Panc1 (cell line): ENCODE measurements around the gene EPHA6. TPM values are rescaled to one million over a fixed set of nuclear protein-coding genes. Genes with fewer than 3 reads are reported as not detected.

Source experiments
- ATAC-seq: fragments of 200-7000 bp; cut with Tn5 transposase; 2 replicates; pipeline ENCODE4 v1.9.1; 2020; ENCODE audit warnings: mild to moderate bottlenecking, moderate library complexity
- BruUV-seq: library from RNA; stranded (reverse); fragments of 400-500 nt; replicated peaks from 2 replicates; lab custom pipeline; 2021; lab: Mats Ljungman, UMichigan
- CTCF ChIA-PET: fragments of 300-600 bp; sonication (Branson Sonifier 250); formaldehyde crosslinking; loops from one replicate; lab custom pipeline; 2022; ENCODE audit warnings: antibody characterized with exemption; lab: Charles Lee
- POLR2A ChIA-PET: fragments of 300-600 bp; sonication (Branson Sonifier 250); formaldehyde crosslinking; loops from one replicate; lab custom pipeline; 2022; ENCODE audit warnings: antibody characterized with exemption; lab: Charles Lee
- DNase-seq: peaks from one replicate; pipeline ENCODE4 v3.0.0-alpha.2; 2010; ENCODE audit warnings: low read depth, low spot score
- H3K27ac ChIP-seq: 2 replicates; pipeline ENCODE4 v1.5.1; 2011; ENCODE audit warnings: mild to moderate bottlenecking, low read length, inconsistent platforms
- H3K27me3 ChIP-seq: fragments of 200-500 bp; sonication (Bioruptor generic); 2 replicates; pipeline ENCODE4 v1.6.0; 2014; ENCODE audit warnings: low read length, inconsistent platforms; ENCODE audit not compliant: control insufficient read depth, insufficient read depth
- H3K36me3 ChIP-seq: fragments of 200-500 bp; sonication (Bioruptor generic); 2 replicates; pipeline ENCODE4 v1.5.1; 2014; ENCODE audit warnings: inconsistent platforms, mild to moderate bottlenecking, low read length, moderate library complexity; ENCODE audit not compliant: control insufficient read depth, insufficient read depth
- H3K4me1 ChIP-seq: 2 replicates; pipeline ENCODE4 v1.5.1; 2011; ENCODE audit warnings: inconsistent platforms, mild to moderate bottlenecking, low read length, moderate library complexity; ENCODE audit not compliant: control insufficient read depth, insufficient read depth
- H3K4me3 ChIP-seq, 2 experiments: 2 replicates each; pipeline ENCODE4 v1.5.1; 2011 to 2012; ENCODE audit warnings: low read depth in 2 of 2, low read length in 2 of 2, mild to moderate bottlenecking in 2 of 2, inconsistent platforms in 1 of 2, moderate library complexity in 1 of 2
- H3K9me3 ChIP-seq: fragments of 200-500 bp; sonication (Bioruptor generic); 2 replicates; pipeline ENCODE4 v1.5.1; 2014; ENCODE audit warnings: low read depth, mild to moderate bottlenecking, inconsistent platforms, low read length, moderate library complexity; ENCODE audit not compliant: control insufficient read depth, insufficient read depth
- CTCF ChIP-seq: fragments of 450-650 bp; IDR thresholded peaks from 2 replicates; pipeline ENCODE4 v1.5.1; 2017; ENCODE audit warnings: mild to moderate bottlenecking
- POLR2AphosphoS5 ChIP-seq: IDR thresholded peaks from 2 replicates; pipeline ENCODE4 v1.6.1; 2012; ENCODE audit warnings: mild to moderate bottlenecking, low read depth, low read length, moderate library complexity
- SIN3A ChIP-seq: IDR thresholded peaks from 2 replicates; pipeline ENCODE4 v1.6.1; 2012; ENCODE audit warnings: low read depth, mild to moderate bottlenecking, low read length, moderate library complexity, borderline replicate concordance; ENCODE audit not compliant: insufficient read depth
- TCF7L2 ChIP-seq: IDR thresholded peaks from 2 replicates; pipeline ENCODE4 v1.6.1; 2011; ENCODE audit warnings: mild to moderate bottlenecking, low read depth, low read length, inconsistent platforms
- in situ Hi-C: cut with HindIII; loops from 2 replicates; pipeline ENCODE4 v1.10.0; 2016; ENCODE audit warnings: low sequenced_read_pairs, low pct_unique_long_range_greater_than_20kb
- intact Hi-C: fragments of 100-400 bp; cut with micrococcal nuclease; formaldehyde crosslinking; loops from one replicate; pipeline ENCODE4 v1.10.0; 2022; ENCODE audit not compliant: unreplicated experiment
- total RNA-seq: library from RNA; stranded (reverse); gene quantifications from one replicate; pipeline ENCODE4 v1.2.1, GENCODE V29; 2021; ENCODE audit not compliant: unreplicated experiment
- TF ChIP-seq, protein P1 (sequence below), 2 experiments: IDR thresholded peaks; 2 replicates each; pipeline ENCODE4 v1.6.1; 2011 to 2012; ENCODE audit warnings: low read depth in 2 of 2, control low read depth in 1 of 2, low read length in 1 of 2, mild to moderate bottlenecking in 1 of 2, moderate library complexity in 1 of 2; ENCODE audit not compliant: insufficient read depth in 1 of 2

The EPHA6 gene
- total RNA-seq, 1 experiment from 2014 or later, result 0.57 TPM

DNA sequence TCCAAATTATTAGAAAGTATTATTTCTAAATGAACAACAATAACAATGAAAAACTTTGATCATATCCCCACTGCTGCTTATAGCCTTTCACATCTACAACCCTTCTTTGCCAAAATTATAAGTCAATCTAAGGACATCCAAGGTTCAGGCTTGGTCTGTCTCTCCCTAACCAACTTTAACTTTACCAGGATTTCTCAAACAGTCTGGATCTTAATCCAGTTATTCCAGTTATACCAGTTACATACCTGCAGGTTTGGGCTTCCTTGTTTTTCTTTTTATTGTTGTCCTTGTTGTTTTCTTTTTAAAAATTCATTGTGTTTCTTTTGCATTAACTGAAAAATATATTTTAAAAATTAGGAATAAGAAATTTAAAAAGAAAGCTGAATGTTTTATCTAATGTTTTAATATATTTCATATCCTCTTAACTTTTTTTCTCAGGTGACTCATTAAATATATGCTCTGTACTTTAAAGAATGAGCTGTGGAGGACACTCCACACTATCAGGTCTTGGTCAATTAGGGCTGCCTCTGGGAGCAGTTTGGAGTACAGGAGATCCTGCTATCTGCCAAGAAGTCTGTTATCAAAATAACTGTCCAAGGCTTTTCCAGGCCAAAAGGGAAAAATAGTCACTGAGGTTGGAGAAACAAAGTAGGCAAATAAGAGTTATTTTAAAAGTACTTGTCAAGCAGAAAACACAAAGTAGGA, 421.4 kb downstream of the EPHA6 start:
- ChIA-PET POLR2A (no interaction called here), CTCF (no interaction called here)
- intact Hi-C loops, result no loop called here
- BruUV-seq, result no TSS peak
- ATAC-seq (no peak), DNase-seq (no peak)
- H3K27ac ChIP-seq, result no peak overlapping the region
- TF ChIP-seq SIN3A, result no peak
- TF ChIP-seq, protein P1, sequence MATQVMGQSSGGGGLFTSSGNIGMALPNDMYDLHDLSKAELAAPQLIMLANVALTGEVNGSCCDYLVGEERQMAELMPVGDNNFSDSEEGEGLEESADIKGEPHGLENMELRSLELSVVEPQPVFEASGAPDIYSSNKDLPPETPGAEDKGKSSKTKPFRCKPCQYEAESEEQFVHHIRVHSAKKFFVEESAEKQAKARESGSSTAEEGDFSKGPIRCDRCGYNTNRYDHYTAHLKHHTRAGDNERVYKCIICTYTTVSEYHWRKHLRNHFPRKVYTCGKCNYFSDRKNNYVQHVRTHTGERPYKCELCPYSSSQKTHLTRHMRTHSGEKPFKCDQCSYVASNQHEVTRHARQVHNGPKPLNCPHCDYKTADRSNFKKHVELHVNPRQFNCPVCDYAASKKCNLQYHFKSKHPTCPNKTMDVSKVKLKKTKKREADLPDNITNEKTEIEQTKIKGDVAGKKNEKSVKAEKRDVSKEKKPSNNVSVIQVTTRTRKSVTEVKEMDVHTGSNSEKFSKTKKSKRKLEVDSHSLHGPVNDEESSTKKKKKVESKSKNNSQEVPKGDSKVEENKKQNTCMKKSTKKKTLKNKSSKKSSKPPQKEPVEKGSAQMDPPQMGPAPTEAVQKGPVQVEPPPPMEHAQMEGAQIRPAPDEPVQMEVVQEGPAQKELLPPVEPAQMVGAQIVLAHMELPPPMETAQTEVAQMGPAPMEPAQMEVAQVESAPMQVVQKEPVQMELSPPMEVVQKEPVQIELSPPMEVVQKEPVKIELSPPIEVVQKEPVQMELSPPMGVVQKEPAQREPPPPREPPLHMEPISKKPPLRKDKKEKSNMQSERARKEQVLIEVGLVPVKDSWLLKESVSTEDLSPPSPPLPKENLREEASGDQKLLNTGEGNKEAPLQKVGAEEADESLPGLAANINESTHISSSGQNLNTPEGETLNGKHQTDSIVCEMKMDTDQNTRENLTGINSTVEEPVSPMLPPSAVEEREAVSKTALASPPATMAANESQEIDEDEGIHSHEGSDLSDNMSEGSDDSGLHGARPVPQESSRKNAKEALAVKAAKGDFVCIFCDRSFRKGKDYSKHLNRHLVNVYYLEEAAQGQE (IDR thresholded peaks at IDR 0.05; ENCODE audit: insufficient read depth in 1 of 2, low read depth in 2 of 2, low read length in 1 of 2), result no peak
- no peak for TF ChIP-seq CTCF
- no peak for TF ChIP-seq TCF7L2
- no peak for TF ChIP-seq POLR2AphosphoS5
- no peaks in the 10 kb centered on the region for H3K27me3 ChIP-seq
- H3K4me3 ChIP-seq, result no peak overlapping the region
- no peaks in the 10 kb centered on the region for H3K36me3 ChIP-seq
- no peaks in the 10 kb centered on the region for H3K4me1 ChIP-seq
- no peaks in the 10 kb centered on the region for H3K9me3 ChIP-seq
- in situ Hi-C loops, result no loop called here

DNA sequence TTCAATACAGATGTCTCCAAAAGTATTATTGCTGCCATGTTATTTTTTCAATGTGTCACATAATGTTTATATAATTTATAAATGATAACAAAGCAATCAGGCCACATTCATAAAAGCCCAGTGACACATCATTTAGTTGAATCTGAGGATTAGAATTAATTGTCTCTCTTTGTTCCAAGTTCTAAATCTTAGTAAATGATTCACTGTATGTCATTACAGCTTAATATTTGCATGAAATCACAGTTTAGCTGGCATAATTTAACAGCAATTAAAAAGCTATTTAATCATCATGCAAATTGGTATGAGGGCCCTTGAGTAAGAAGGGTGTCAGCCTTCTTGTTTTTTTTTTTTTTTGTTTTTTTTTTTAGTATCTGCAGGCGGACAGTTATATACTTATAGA, 427.0 kb downstream of the EPHA6 start:
- POLR2A ChIA-PET, result no interaction called here

DNA sequence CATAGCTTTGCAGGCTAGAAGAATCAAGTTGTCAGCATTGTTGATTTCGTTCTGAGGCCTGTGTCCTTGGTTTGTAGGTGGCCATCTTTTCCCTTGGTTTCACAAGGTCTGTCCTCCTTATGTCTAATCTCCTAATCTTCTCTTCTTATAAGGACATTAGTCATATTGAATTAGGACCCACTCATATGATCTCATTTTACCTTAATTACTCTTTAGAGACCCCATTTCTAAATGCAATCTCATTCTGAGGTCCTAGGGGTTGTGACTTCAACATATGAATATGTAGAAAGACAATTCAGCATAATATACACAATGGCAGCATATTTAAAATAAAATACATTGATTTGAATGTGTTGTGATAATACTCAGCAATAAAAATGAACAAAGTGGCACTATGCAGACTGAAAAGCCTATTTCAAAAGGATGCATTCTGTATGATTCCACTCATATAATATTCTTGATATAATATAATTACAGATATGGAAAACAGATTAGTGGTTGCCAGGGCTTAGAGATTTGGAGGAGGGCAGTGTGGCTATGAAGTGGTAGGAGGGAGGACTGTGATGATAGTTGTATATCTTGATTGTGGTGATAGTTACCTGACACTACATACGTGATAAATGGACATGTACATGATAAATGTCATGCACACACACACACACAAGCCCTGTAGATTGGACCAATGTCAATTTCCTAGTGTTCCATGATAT, 431.0 kb downstream of the EPHA6 start:
- no TSS peak for BruUV-seq
- ChIA-PET CTCF (no interaction called here), POLR2A (no interaction called here)
- in situ Hi-C loops (no loop called here), intact Hi-C loops (no loop called here)
- no peaks in the 10 kb centered on the region for H3K36me3 ChIP-seq
- H3K27me3 ChIP-seq, result no peaks in the 10 kb centered on the region
- no peaks in the 10 kb centered on the region for H3K4me1 ChIP-seq
- ATAC-seq, result no peak
- no peak overlapping the region for H3K27ac ChIP-seq
- TF ChIP-seq, protein P1 (IDR thresholded peaks at IDR 0.05; ENCODE audit: insufficient read depth in 1 of 2, low read depth in 2 of 2, low read length in 1 of 2), result no peak
- TF ChIP-seq POLR2AphosphoS5, result no peak
- no peak for TF ChIP-seq CTCF
- no peak for TF ChIP-seq SIN3A
- no peak for TF ChIP-seq TCF7L2
- H3K9me3 ChIP-seq, result peaks cover 4% of the 10 kb centered on the region; the same call in 1 of the 2 replicates
- no peak for DNase-seq
- H3K4me3 ChIP-seq, result no peak overlapping the region

More for the DNA sequence above, 427.0 kb downstream of the EPHA6 start:
- no peaks in the 10 kb centered on the region for H3K9me3 ChIP-seq
- in situ Hi-C loops (no loop called here), intact Hi-C loops (no loop called here)
- H3K4me3 ChIP-seq, result no peak overlapping the region
- H3K4me1 ChIP-seq, result no peaks in the 10 kb centered on the region
- DNase-seq (no peak), ATAC-seq (no peak)
- no peak overlapping the region for H3K27ac ChIP-seq
- no peaks in the 10 kb centered on the region for H3K27me3 ChIP-seq
- TF ChIP-seq POLR2AphosphoS5, result no peak
- no peak for TF ChIP-seq TCF7L2
- CTCF ChIA-PET, result no interaction called here
- no TSS peak for BruUV-seq
- no peaks in the 10 kb centered on the region for H3K36me3 ChIP-seq
